Measurements from ENCODE around the gene BTN1A1. TPM values are rescaled to one million over a fixed set of nuclear protein-coding genes. Genes with fewer than 3 reads are reported as not detected.

BTN1A1 gene
- total and polyA plus RNA-seq, 9 of the 15 experiments (the other 6 are each of a cell fraction or from before 2014, with no cell fraction given) = 0.01 to 0.15 (median 0.06) TPM; not detected in 4

DNA sequence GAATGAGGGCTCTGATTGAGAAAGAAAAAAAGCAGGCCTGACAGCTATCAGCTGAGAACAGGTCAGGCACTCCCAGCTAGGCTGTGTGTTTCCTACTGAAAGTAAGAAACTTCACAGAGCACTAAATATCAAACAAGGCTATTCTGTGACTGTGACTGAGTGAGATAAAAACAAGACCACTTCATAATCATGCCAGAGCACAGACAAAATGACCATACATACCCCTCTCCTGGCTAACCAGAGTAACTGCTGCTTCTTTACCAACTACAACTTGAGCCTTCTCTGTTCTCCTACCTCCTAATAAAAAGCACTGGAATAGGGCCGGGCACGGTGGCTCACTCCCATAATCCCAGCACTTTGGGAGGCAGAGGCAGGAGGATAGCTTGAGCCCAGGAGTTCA is 6.8 kb upstream of the BTN1A1 start (continued):
- TF ChIP-seq, protein P1, sequence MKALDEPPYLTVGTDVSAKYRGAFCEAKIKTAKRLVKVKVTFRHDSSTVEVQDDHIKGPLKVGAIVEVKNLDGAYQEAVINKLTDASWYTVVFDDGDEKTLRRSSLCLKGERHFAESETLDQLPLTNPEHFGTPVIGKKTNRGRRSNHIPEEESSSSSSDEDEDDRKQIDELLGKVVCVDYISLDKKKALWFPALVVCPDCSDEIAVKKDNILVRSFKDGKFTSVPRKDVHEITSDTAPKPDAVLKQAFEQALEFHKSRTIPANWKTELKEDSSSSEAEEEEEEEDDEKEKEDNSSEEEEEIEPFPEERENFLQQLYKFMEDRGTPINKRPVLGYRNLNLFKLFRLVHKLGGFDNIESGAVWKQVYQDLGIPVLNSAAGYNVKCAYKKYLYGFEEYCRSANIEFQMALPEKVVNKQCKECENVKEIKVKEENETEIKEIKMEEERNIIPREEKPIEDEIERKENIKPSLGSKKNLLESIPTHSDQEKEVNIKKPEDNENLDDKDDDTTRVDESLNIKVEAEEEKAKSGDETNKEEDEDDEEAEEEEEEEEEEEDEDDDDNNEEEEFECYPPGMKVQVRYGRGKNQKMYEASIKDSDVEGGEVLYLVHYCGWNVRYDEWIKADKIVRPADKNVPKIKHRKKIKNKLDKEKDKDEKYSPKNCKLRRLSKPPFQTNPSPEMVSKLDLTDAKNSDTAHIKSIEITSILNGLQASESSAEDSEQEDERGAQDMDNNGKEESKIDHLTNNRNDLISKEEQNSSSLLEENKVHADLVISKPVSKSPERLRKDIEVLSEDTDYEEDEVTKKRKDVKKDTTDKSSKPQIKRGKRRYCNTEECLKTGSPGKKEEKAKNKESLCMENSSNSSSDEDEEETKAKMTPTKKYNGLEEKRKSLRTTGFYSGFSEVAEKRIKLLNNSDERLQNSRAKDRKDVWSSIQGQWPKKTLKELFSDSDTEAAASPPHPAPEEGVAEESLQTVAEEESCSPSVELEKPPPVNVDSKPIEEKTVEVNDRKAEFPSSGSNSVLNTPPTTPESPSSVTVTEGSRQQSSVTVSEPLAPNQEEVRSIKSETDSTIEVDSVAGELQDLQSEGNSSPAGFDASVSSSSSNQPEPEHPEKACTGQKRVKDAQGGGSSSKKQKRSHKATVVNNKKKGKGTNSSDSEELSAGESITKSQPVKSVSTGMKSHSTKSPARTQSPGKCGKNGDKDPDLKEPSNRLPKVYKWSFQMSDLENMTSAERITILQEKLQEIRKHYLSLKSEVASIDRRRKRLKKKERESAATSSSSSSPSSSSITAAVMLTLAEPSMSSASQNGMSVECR (CRISPR knock-in tag; IDR thresholded peaks at IDR 0.05) = no peak
- TF ChIP-seq KHSRP (IDR thresholded peaks at IDR 0.05) = no peak
- peak; percentile 31; the same call in 1 of the 2 replicates for TF ChIP-seq HDAC2 (IDR thresholded peaks at IDR 0.05)
- peak; percentile 65; the same call in 1 of the 2 replicates for TF ChIP-seq TAL1 (IDR thresholded peaks at IDR 0.05)
- TF ChIP-seq POLR2A (conservative IDR thresholded peaks at IDR 0.05) = no peak
- no peak for TF ChIP-seq ZNF133 (CRISPR knock-in tag; IDR thresholded peaks at IDR 0.05)
- TF ChIP-seq, protein P2, sequence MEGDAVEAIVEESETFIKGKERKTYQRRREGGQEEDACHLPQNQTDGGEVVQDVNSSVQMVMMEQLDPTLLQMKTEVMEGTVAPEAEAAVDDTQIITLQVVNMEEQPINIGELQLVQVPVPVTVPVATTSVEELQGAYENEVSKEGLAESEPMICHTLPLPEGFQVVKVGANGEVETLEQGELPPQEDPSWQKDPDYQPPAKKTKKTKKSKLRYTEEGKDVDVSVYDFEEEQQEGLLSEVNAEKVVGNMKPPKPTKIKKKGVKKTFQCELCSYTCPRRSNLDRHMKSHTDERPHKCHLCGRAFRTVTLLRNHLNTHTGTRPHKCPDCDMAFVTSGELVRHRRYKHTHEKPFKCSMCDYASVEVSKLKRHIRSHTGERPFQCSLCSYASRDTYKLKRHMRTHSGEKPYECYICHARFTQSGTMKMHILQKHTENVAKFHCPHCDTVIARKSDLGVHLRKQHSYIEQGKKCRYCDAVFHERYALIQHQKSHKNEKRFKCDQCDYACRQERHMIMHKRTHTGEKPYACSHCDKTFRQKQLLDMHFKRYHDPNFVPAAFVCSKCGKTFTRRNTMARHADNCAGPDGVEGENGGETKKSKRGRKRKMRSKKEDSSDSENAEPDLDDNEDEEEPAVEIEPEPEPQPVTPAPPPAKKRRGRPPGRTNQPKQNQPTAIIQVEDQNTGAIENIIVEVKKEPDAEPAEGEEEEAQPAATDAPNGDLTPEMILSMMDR (IDR thresholded peaks at IDR 0.05 in 2 of 3, conservative IDR thresholded peaks at IDR 0.05 in 1 of 3; ENCODE audit: insufficient read depth in 2 of 3, low read depth in 1 of 3, low read length in 3 of 3) = peak; percentile 62 to 87 (median 67)
- no peak for TF ChIP-seq PTRF (tag; IDR thresholded peaks at IDR 0.05)
- TF ChIP-seq ZNF384 (IDR thresholded peaks at IDR 0.05; ENCODE audit: low read depth, low read length) = peak; percentile 64; the same call in 1 of the 2 replicates
- TF ChIP-seq TBP (optimal IDR thresholded peaks at IDR 0.05; ENCODE audit: low read depth, low read length) = peak; percentile 19
- peak; percentile 11; the same call in 1 of the 2 replicates for TF ChIP-seq ZNF766 (CRISPR knock-in tag; conservative IDR thresholded peaks at IDR 0.05)
- TF ChIP-seq ZNF197 (CRISPR knock-in tag; IDR thresholded peaks at IDR 0.05; ENCODE audit: low read depth) = no peak
- TF ChIP-seq CHCHD3 (CRISPR knock-in tag; IDR thresholded peaks at IDR 0.05) = no peak
- no peak for TF ChIP-seq ZFX (CRISPR knock-in tag; IDR thresholded peaks at IDR 0.05)
- TF ChIP-seq CREBBP (IDR thresholded peaks at IDR 0.05; ENCODE audit: low read depth, low read length) = no peak
- TF ChIP-seq ZNF274 (IDR thresholded peaks at IDR 0.05; ENCODE audit: borderline replicate concordance, low read depth, low read length) = no peak
- peak; percentile 39; the same call in 1 of the 2 replicates for TF ChIP-seq FOXM1 (IDR thresholded peaks at IDR 0.05; ENCODE audit: low read depth)
- TF ChIP-seq FOXM1 (CRISPR knock-in tag; IDR thresholded peaks at IDR 0.05; ENCODE audit: low read depth) = no peak
- no peak for TF ChIP-seq CHD1 (IDR thresholded peaks at IDR 0.05; ENCODE audit: low read length)
- no peak for TF ChIP-seq C11orf30 (IDR thresholded peaks at IDR 0.05; ENCODE audit: low read depth)
- TF ChIP-seq, protein P3, sequence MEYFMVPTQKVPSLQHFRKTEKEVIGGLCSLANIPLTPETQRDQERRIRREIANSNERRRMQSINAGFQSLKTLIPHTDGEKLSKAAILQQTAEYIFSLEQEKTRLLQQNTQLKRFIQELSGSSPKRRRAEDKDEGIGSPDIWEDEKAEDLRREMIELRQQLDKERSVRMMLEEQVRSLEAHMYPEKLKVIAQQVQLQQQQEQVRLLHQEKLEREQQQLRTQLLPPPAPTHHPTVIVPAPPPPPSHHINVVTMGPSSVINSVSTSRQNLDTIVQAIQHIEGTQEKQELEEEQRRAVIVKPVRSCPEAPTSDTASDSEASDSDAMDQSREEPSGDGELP (CRISPR knock-in tag; IDR thresholded peaks at IDR 0.05; ENCODE audit: borderline replicate concordance) = peak; percentile 62; the same call in 1 of the 2 replicates
- no peak for TF ChIP-seq ETV6 (IDR thresholded peaks at IDR 0.05; ENCODE audit: borderline replicate concordance in 1 of 2, low read depth in 2 of 2, low read length in 1 of 2)
- TF ChIP-seq ETV6 (CRISPR knock-in tag; IDR thresholded peaks at IDR 0.05; ENCODE audit: borderline replicate concordance) = no peak
- no peak for TF ChIP-seq MEF2D (tag; conservative IDR thresholded peaks at IDR 0.05; ENCODE audit: low read depth)
- TF ChIP-seq HNRNPK (IDR thresholded peaks at IDR 0.05; ENCODE audit: low read depth, low read length, poor library complexity, severe bottlenecking) = no peak
